ENCODE measurements around the gene ATOH8.
A peak's percentile ranks its signal among the peaks of the same experiment; 100 is the strongest.

The ATOH8 gene

GRCh38 chr2:85758361-85759256 is 4.8 kb downstream of the ATOH8 start:
- DNase-seq (ENCODE audit: low read depth in 1 of 2, low spot score in 1 of 2) = peak in 1 of 2 experiments; percentile 52
- Histone ChIP-seq H3K27ac (replicated peaks) (peak overlapping the region; percentile 51), H3K4me3 (replicated peaks; ENCODE audit: insufficient read depth, low read length) (no peak overlapping the region), H3K27me3 (ENCODE audit: insufficient read depth, poor library complexity, severe bottlenecking) (peaks cover 6% of the 10 kb centered on the region)
- TF ChIP-seq CTCF (IDR thresholded peaks at IDR 0.05; ENCODE audit: insufficient read depth, low read length) (no peak), GABPA (IDR thresholded peaks at IDR 0.05; ENCODE audit: low read depth) (no peak), POLR2AphosphoS5 (IDR thresholded peaks at IDR 0.05; ENCODE audit: low read depth) (no peak), SPI1 (IDR thresholded peaks at IDR 0.05; ENCODE audit: borderline replicate concordance, low read depth) (no peak)
- TF ChIP-seq, protein P1, sequence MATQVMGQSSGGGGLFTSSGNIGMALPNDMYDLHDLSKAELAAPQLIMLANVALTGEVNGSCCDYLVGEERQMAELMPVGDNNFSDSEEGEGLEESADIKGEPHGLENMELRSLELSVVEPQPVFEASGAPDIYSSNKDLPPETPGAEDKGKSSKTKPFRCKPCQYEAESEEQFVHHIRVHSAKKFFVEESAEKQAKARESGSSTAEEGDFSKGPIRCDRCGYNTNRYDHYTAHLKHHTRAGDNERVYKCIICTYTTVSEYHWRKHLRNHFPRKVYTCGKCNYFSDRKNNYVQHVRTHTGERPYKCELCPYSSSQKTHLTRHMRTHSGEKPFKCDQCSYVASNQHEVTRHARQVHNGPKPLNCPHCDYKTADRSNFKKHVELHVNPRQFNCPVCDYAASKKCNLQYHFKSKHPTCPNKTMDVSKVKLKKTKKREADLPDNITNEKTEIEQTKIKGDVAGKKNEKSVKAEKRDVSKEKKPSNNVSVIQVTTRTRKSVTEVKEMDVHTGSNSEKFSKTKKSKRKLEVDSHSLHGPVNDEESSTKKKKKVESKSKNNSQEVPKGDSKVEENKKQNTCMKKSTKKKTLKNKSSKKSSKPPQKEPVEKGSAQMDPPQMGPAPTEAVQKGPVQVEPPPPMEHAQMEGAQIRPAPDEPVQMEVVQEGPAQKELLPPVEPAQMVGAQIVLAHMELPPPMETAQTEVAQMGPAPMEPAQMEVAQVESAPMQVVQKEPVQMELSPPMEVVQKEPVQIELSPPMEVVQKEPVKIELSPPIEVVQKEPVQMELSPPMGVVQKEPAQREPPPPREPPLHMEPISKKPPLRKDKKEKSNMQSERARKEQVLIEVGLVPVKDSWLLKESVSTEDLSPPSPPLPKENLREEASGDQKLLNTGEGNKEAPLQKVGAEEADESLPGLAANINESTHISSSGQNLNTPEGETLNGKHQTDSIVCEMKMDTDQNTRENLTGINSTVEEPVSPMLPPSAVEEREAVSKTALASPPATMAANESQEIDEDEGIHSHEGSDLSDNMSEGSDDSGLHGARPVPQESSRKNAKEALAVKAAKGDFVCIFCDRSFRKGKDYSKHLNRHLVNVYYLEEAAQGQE (IDR thresholded peaks at IDR 0.05; ENCODE audit: insufficient replicate concordance, low read depth) = no peak

DNA sequence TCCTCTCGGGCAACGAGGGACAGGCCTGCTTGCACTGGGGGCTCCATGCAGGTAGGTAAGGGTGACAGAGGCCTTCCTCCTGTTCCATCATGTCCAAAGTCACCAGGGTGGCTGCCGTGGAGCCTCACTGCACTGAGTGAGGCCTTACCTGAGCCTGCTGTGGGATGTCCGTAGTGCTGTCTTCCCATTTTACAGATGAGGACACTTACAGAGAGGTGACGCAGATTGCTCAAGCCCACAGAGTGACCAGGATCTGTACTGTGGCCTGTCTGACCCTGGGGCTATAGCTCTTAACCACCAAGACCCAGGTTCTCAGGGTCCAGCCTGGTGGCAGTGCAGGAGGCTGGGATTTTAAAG is 5.4 kb downstream of the ATOH8 start:
- no peak overlapping the region for H3K4me3 ChIP-seq (replicated peaks; ENCODE audit: insufficient read depth, low read length)
- DNase-seq (ENCODE audit: low read depth in 1 of 2, low spot score in 1 of 2) = no peak
- peaks cover 6% of the 10 kb centered on the region for H3K27me3 ChIP-seq (ENCODE audit: insufficient read depth, poor library complexity, severe bottlenecking)
- TF ChIP-seq CTCF (IDR thresholded peaks at IDR 0.05; ENCODE audit: insufficient read depth, low read length) = no peak
- H3K27ac ChIP-seq (replicated peaks) = no peak overlapping the region

DNA sequence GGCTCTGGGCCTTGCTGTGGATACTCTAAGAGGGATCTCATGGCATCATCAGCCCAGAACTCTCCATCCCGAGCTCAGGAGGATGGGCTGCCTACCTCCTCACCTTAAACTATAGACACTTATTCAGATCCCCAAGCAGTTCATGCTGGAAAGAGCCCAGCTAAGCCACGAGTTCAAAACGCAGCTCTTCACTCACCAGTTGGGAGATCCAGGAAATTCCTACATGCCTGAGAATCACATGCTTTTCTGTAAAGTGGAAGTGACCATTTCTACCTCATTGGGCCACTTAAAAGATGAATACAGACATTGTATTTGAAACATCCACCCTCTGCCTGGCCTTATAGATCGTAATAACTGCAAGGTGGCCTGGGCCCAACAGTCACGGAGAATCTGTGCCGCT is 6.6 kb downstream of the ATOH8 start:
- TF ChIP-seq GABPA (IDR thresholded peaks at IDR 0.05; ENCODE audit: low read depth) = no peak
- no peak for TF ChIP-seq POLR2AphosphoS5 (IDR thresholded peaks at IDR 0.05; ENCODE audit: low read depth)
- TF ChIP-seq CTCF (IDR thresholded peaks at IDR 0.05; ENCODE audit: insufficient read depth, low read length) = no peak
- TF ChIP-seq SPI1 (IDR thresholded peaks at IDR 0.05; ENCODE audit: borderline replicate concordance, low read depth) = no peak
- TF ChIP-seq, protein P1 (IDR thresholded peaks at IDR 0.05; ENCODE audit: insufficient replicate concordance, low read depth) = no peak
- no peak overlapping the region for H3K4me3 ChIP-seq (replicated peaks; ENCODE audit: insufficient read depth, low read length)
- DNase-seq (ENCODE audit: low read depth in 1 of 2, low spot score in 1 of 2) = no peak
- H3K27me3 ChIP-seq (ENCODE audit: insufficient read depth, poor library complexity, severe bottlenecking) = peaks cover 2% of the 10 kb centered on the region
- H3K27ac ChIP-seq (replicated peaks) = no peak overlapping the region

DNA sequence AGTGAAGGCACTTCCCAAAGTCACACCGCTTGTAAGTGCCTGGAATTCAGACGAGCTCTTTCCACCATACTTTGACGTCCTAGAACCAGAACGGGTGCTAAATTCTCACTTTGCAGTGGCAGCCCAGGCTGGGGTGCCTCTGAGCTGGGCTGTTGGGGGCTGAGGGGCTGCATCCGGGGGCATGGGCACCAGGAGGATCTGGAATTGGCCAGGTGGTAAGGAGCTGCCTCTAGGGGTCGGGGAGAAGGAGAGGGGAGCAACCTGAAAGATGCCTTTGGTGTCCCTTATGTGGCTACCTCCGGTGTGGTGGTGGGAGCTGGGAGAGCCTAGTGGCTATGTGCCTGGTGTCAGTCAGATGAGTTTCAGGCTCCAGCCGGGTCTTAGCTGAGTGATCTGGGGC is 7.1 kb downstream of the ATOH8 start:
- no peak overlapping the region for H3K27ac ChIP-seq (replicated peaks)
- no peak for DNase-seq (ENCODE audit: low read depth in 1 of 2, low spot score in 1 of 2)
- H3K27me3 ChIP-seq (ENCODE audit: insufficient read depth, poor library complexity, severe bottlenecking) = no peaks in the 10 kb centered on the region
- no peak overlapping the region for H3K4me3 ChIP-seq (replicated peaks; ENCODE audit: insufficient read depth, low read length)
- TF ChIP-seq, protein P1 (IDR thresholded peaks at IDR 0.05; ENCODE audit: insufficient replicate concordance, low read depth) = no peak
